Measurements from ENCODE around the gene EVA1C. TPM values are rescaled to one million over a fixed set of nuclear protein-coding genes. Genes with fewer than 3 reads are reported as not detected.

EVA1C gene
- total RNA-seq, 1 experiment from 2014 or later, result not detected

- Histone ChIP-seq H3K4me3 (ENCODE audit: low read length) (peak overlapping the region; percentile 96), H3K27ac (ENCODE audit: low read length) (peak overlapping the region; percentile 35; the same call in 1 of the 2 replicates), H2AFZ (ENCODE audit: low read length) (peak overlapping the region; percentile 58), H3K36me3 (ENCODE audit: insufficient read depth, low read length) (peaks cover 9% of the 10 kb centered on the region; the same call in 1 of the 2 replicates), H3K79me2 (ENCODE audit: low read length) (peaks cover 49% of the 10 kb centered on the region), H3K27me3 (ENCODE audit: low read length) (no peaks in the 10 kb centered on the region), H3K4me2 (ENCODE audit: low read depth, low read length, poor library complexity, severe bottlenecking) (peak overlapping the region; percentile 77), H3K4me1 (ENCODE audit: low read length) (peaks cover 25% of the 10 kb centered on the region), H4K20me1 (ENCODE audit: insufficient read depth, low read depth, low read length) (peaks cover 28% of the 10 kb centered on the region), H3K9me3 (ENCODE audit: low read length) (no peaks in the 10 kb centered on the region), H3K9ac (ENCODE audit: low read length) (peak overlapping the region; percentile 94), H3K9me2 (replicated peaks; ENCODE audit: insufficient read depth, low read length) (no peaks in the 10 kb centered on the region)
- DNase-seq, result peak; percentile 57
Observed at GRCh38 chr21:32392299-32392879, 20.1 kb upstream of the EVA1C start.

GRCh38 chr21:32392880-32393676, 19.4 kb upstream of the EVA1C start, which contains the start of gene URB1:
Gene URB1, minus strand, starts transcription at chr21:32393012. Its CDS starts 102 bp downstream, at chr21:32392910.
- Histone ChIP-seq H3K9me3 (ENCODE audit: low read length) (no peaks in the 10 kb centered on the region), H3K4me3 (ENCODE audit: low read length) (peak within 1 kb of the TSS; percentile 96), H3K9me2 (replicated peaks; ENCODE audit: insufficient read depth, low read length) (no peaks in the 10 kb centered on the region), H3K27ac (ENCODE audit: low read length) (peak within 1 kb of the TSS; percentile 35; the same call in 1 of the 2 replicates), H2AFZ (ENCODE audit: low read length) (peak within 1 kb of the TSS; percentile 87), H4K20me1 (ENCODE audit: insufficient read depth, low read depth, low read length) (peaks cover 22% of the 10 kb centered on the region), H3K36me3 (ENCODE audit: insufficient read depth, low read length) (peaks cover 9% of the 10 kb centered on the region; the same call in 1 of the 2 replicates), H3K27me3 (ENCODE audit: low read length) (no peaks in the 10 kb centered on the region), H3K79me2 (ENCODE audit: low read length) (peaks cover 42% of the 10 kb centered on the region), H3K4me1 (ENCODE audit: low read length) (peaks cover 25% of the 10 kb centered on the region), H3K4me2 (ENCODE audit: low read depth, low read length, poor library complexity, severe bottlenecking) (peak within 1 kb of the TSS; percentile 77), H3K9ac (ENCODE audit: low read length) (peak within 1 kb of the TSS; percentile 94)
- peak; percentile 97 for DNase-seq

GRCh38 chr21:32393677-32394001, 18.9 kb upstream of the EVA1C start:
- Histone ChIP-seq H3K9me2 (replicated peaks; ENCODE audit: insufficient read depth, low read length) (no peaks in the 10 kb centered on the region), H3K9ac (ENCODE audit: low read length) (peak overlapping the region; percentile 70; the same call in 1 of the 2 replicates), H3K4me3 (ENCODE audit: low read length) (peak overlapping the region; percentile 96), H3K36me3 (ENCODE audit: insufficient read depth, low read length) (peaks cover 5% of the 10 kb centered on the region; the same call in 1 of the 2 replicates), H3K27me3 (ENCODE audit: low read length) (no peaks in the 10 kb centered on the region), H3K27ac (ENCODE audit: low read length) (no peak overlapping the region), H2AFZ (ENCODE audit: low read length) (no peak overlapping the region), H3K9me3 (ENCODE audit: low read length) (no peaks in the 10 kb centered on the region), H4K20me1 (ENCODE audit: insufficient read depth, low read depth, low read length) (peaks cover 17% of the 10 kb centered on the region), H3K4me2 (ENCODE audit: low read depth, low read length, poor library complexity, severe bottlenecking) (peak overlapping the region; percentile 77), H3K79me2 (ENCODE audit: low read length) (peaks cover 37% of the 10 kb centered on the region), H3K4me1 (ENCODE audit: low read length) (peaks cover 25% of the 10 kb centered on the region)
- no peak for DNase-seq

GRCh38 chr21:32403201-32403777, 9.2 kb upstream of the EVA1C start:
- H3K4me2 ChIP-seq (ENCODE audit: low read depth, low read length, poor library complexity, severe bottlenecking), result no peak overlapping the region
- H3K27me3 ChIP-seq (ENCODE audit: low read length), result no peaks in the 10 kb centered on the region
- H3K9ac ChIP-seq (ENCODE audit: low read length), result no peak overlapping the region
- no peaks in the 10 kb centered on the region for H4K20me1 ChIP-seq (ENCODE audit: insufficient read depth, low read depth, low read length)
- DNase-seq, result peak; percentile 86
- no peaks in the 10 kb centered on the region for H3K4me1 ChIP-seq (ENCODE audit: low read length)
- no peaks in the 10 kb centered on the region for H3K79me2 ChIP-seq (ENCODE audit: low read length)
- H3K36me3 ChIP-seq (ENCODE audit: insufficient read depth, low read length), result no peaks in the 10 kb centered on the region
- H3K4me3 ChIP-seq (ENCODE audit: low read length), result no peak overlapping the region
- H3K9me3 ChIP-seq (ENCODE audit: low read length), result no peaks in the 10 kb centered on the region
- no peaks in the 10 kb centered on the region for H3K9me2 ChIP-seq (replicated peaks; ENCODE audit: insufficient read depth, low read length)
- H3K27ac ChIP-seq (ENCODE audit: low read length), result no peak overlapping the region
- peak overlapping the region; percentile 14; the same call in 1 of the 2 replicates for H2AFZ ChIP-seq (ENCODE audit: low read length)

GRCh38 chr21:32406405-32406804, 6.1 kb upstream of the EVA1C start:
- Histone ChIP-seq H3K79me2 (ENCODE audit: low read length) (no peaks in the 10 kb centered on the region), H4K20me1 (ENCODE audit: insufficient read depth, low read depth, low read length) (no peaks in the 10 kb centered on the region), H3K36me3 (ENCODE audit: insufficient read depth, low read length) (no peaks in the 10 kb centered on the region), H2AFZ (ENCODE audit: low read length) (no peak overlapping the region), H3K27ac (ENCODE audit: low read length) (no peak overlapping the region), H3K4me1 (ENCODE audit: low read length) (no peaks in the 10 kb centered on the region), H3K9me3 (ENCODE audit: low read length) (no peaks in the 10 kb centered on the region), H3K9me2 (replicated peaks; ENCODE audit: insufficient read depth, low read length) (no peaks in the 10 kb centered on the region), H3K9ac (ENCODE audit: low read length) (no peak overlapping the region), H3K27me3 (ENCODE audit: low read length) (no peaks in the 10 kb centered on the region), H3K4me3 (ENCODE audit: low read length) (no peak overlapping the region), H3K4me2 (ENCODE audit: low read depth, low read length, poor library complexity, severe bottlenecking) (no peak overlapping the region)
- DNase-seq, result no peak

GRCh38 chr21:32410291-32410690, 2.2 kb upstream of the EVA1C start:
- Histone ChIP-seq H3K27me3 (ENCODE audit: low read length) (no peaks in the 10 kb centered on the region), H4K20me1 (ENCODE audit: insufficient read depth, low read depth, low read length) (no peaks in the 10 kb centered on the region), H2AFZ (ENCODE audit: low read length) (no peak overlapping the region), H3K9me2 (replicated peaks; ENCODE audit: insufficient read depth, low read length) (no peaks in the 10 kb centered on the region), H3K36me3 (ENCODE audit: insufficient read depth, low read length) (no peaks in the 10 kb centered on the region), H3K9me3 (ENCODE audit: low read length) (no peaks in the 10 kb centered on the region), H3K9ac (ENCODE audit: low read length) (no peak overlapping the region), H3K4me3 (ENCODE audit: low read length) (no peak overlapping the region), H3K4me1 (ENCODE audit: low read length) (no peaks in the 10 kb centered on the region), H3K4me2 (ENCODE audit: low read depth, low read length, poor library complexity, severe bottlenecking) (no peak overlapping the region), H3K79me2 (ENCODE audit: low read length) (no peaks in the 10 kb centered on the region), H3K27ac (ENCODE audit: low read length) (no peak overlapping the region)
- DNase-seq, result no peak

GRCh38 chr21:32410916-32411315, 1.6 kb upstream of the EVA1C start:
- no peak overlapping the region for H3K4me2 ChIP-seq (ENCODE audit: low read depth, low read length, poor library complexity, severe bottlenecking)
- H2AFZ ChIP-seq (ENCODE audit: low read length), result no peak overlapping the region
- H3K79me2 ChIP-seq (ENCODE audit: low read length), result no peaks in the 10 kb centered on the region
- H3K9me2 ChIP-seq (replicated peaks; ENCODE audit: insufficient read depth, low read length), result no peaks in the 10 kb centered on the region
- H3K4me1 ChIP-seq (ENCODE audit: low read length), result no peaks in the 10 kb centered on the region
- no peak overlapping the region for H3K9ac ChIP-seq (ENCODE audit: low read length)
- H3K4me3 ChIP-seq (ENCODE audit: low read length), result no peak overlapping the region
- no peaks in the 10 kb centered on the region for H3K36me3 ChIP-seq (ENCODE audit: insufficient read depth, low read length)
- H3K27me3 ChIP-seq (ENCODE audit: low read length), result no peaks in the 10 kb centered on the region
- DNase-seq, result no peak
- H3K9me3 ChIP-seq (ENCODE audit: low read length), result no peaks in the 10 kb centered on the region
- H3K27ac ChIP-seq (ENCODE audit: low read length), result no peak overlapping the region
- H4K20me1 ChIP-seq (ENCODE audit: insufficient read depth, low read depth, low read length), result no peaks in the 10 kb centered on the region

Measured in Karpas-422 (cell line).